Activated CD8-positive, alpha-beta memory T cell treated with anti-CD3 and anti-CD28 coated beads, Interleukin-2, amount 50 U/mL, for 48 hours (primary cell): Measurements from ENCODE around the gene MAPK10.

ENCODE experiments used
- DNase-seq: peaks from one replicate; pipeline ENCODE4 v3.0.0-alpha.2; 2020

Gene MAPK10

DNA sequence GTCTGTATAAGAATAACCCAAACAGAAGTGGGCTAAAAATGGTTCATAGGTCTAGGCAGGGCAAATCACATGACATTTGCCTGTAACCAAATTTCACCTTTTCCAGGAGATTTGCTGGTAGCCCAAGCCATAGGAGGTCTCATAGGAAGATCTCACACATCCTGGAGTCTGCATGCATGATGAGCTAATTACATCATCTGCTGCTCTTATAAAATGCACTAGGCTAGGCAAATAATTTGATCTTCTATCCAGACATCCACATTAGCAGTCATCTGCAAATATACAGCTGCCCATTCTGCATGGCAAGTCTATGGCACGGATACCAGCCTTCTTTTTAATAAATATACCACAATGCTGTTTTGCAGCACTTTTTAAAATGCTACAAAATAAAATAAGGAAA is 87.2 kb downstream of the MAPK10 start:
- no peak for DNase-seq

DNA sequence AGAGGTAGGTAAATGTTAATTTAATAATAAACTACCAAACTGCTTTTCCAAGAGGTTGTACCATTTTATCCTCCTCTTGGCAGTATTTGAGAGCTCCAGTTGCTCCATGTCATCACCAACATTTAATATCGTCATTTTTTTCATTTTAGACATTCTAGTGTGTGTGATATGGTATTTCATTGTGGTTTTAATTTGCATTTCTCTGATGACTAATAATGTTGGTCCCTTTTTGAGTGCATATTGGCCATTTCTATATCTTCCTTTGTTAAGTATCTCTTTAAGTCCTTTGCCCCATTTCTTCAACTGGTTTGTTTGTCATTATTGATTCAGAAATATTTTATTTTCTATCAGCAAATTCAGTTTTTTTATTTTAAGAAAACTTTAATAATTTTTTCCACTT is 88.8 kb downstream of the MAPK10 start:
- DNase-seq: no peak

GRCh38 chr4:86269354-86269753 is 90.5 kb downstream of the MAPK10 start:
- DNase-seq: no peak

GRCh38 chr4:86264241-86264640 is 95.6 kb downstream of the MAPK10 start:
- DNase-seq: no peak

DNA sequence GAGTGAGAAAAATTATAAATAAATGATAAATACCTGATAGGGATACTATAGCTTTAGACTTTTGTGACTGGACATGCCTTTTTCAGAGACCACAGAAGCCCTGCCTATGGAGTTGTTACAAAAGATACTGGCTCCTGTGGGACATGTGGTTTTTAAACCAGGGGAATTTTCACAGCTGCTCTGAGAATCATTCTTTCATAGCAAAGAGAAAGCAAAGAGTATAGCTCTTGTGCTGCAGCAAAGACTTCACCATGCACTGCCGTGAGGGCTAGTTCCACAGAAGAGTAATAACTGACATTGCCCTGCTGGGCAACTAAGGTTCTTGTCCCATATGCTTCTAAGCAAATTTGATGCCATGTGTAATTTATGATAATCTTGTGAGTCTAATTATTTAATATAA is 98.2 kb downstream of the MAPK10 start:
- DNase-seq: no peak

DNA sequence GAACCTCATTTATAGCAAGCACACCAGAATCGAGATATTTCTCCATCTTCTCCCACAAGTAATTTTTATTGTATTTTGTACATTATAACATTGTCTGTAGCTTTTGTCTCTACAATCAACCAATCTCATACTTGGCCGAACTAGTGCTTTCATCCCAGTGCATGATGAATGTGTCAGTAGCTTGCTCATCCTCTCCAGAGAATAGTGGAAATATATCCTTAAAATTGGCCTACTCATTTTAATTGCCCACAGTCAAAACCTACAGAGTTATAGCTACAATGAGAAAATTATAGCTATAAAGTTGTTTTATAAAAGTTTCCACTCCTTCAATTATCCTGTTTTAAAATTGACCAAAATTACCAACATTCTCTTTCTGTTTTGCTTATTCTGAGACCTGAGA is 103.8 kb downstream of the MAPK10 start:
- DNase-seq: no peak

DNA sequence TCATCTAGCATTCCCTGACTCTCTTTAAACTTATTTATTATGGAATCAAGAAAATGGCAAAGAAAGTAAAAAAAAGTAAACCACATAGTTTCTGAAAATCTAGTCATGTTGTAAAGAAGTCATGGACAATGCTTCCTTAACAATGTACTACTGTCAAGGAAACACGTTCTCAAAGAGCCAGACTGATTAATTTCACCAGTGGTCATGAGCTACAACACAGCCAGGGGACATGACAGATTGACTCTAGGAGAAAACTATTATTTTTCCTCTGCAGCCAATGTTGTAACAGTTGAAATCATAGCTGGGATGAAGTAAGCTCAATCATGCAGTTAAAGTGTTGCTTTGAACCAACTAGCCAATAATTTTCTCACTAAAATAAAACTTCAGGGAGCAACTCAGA is 109.2 kb downstream of the MAPK10 start:
- no peak for DNase-seq

- DNase-seq: no peak
Measured at GRCh38 chr4:86250006-86250405, 109.8 kb downstream of the MAPK10 start.

GRCh38 chr4:86249074-86249473 is 110.8 kb downstream of the MAPK10 start:
- no peak for DNase-seq

GRCh38 chr4:86247906-86248305 is 111.9 kb downstream of the MAPK10 start:
- no peak for DNase-seq

DNA sequence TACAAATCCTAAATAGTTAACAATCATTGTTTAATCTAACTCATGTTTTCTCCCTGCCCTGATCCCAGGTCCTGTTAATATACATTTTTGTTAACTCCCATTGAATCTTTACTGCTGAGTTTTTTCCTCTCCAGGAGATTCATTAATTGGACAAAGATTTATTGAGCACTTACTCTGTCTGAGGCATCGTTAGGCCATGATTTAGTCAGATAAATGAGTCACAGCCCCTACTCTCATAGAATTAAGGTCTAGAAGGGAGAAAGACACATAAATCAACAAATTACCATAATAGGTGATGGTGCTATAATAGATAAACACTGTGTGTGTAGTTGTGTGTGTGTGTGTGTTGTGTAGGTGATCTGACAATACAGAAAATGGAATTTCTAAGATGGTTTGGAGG is 112.5 kb downstream of the MAPK10 start:
- no peak for DNase-seq

- no peak for DNase-seq
Measured at GRCh38 chr4:86243750-86244149, 116.1 kb downstream of the MAPK10 start.

DNA sequence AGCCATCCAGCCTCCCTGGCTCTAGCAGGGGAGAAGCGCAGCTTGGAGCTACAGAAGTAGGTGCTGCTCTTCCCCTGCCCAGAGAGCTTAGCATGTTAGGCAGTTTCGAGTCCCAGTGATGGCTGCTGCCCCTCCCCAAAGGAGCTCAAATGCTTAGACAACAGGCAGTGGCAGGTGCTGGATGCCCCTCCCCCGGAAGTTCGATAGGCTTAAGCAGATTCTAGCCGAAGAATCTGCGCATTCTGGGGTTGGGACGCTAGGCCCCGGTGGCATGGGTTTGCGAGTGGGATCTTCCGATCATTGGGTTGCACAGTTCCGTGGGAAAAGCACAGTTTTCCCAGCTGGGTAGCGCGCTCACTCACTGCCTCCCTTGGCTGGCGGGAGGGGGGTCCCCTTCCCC is 117.2 kb downstream of the MAPK10 start:
- DNase-seq: no peak

DNA sequence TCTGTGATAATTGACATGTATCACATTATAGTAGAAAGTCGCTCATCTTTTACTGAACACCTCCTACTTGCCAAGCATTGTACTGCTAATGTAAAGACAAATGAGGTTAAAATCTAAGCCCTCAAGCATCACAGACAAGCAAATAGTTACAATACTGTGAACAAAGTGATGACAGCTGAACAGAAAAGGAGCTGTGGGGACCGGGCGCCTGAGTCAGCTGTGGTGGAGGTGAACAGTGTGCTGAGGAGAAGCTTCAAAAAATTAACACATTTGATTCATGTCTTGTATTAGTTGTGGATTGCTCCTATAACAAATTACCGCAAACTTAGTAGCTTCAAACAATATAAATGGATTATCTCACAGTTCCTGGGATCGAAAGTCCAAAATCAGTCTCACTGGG is 124.3 kb downstream of the MAPK10 start:
- no peak for DNase-seq

DNA sequence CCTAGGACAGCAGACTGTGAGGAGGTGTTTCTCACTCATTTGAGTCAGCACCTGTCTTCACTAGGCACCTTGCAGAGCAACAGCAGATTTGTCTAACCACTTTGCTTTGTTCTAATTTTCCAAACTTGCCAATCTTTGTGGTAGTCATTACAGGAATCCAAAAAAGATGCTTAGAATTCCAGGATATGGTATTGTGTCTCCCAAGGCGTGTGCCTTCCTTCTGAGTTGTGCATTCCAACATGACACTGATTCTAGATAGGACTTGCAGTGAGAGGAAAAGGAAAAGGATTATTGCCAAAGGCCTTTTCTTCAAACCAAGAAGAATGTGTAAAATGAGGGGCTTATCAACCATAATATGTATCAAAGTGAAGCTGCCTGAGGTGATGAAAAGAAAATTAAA is 126.2 kb downstream of the MAPK10 start:
- no peak for DNase-seq

DNA sequence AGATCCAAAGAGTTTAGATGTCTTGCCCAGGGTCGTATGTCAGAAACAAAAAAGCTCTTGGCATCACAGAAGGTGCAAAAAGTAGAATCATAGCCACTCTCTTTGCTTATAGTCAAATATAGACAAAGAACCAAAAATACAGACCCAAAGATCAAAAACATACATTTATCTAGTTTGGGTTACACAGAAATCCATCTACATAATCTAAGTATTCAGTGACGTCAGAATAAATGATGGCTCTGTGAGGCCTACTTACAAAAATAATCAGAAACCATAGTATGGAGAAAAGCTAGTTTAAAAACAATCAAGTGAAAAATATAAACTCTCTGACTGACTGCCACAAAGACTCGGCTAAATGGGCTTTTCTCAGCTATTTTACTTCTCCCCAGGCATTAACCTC is 126.8 kb downstream of the MAPK10 start:
- DNase-seq: no peak

- no peak for DNase-seq
Measured at GRCh38 chr4:86223472-86223871, 136.4 kb downstream of the MAPK10 start.

DNA sequence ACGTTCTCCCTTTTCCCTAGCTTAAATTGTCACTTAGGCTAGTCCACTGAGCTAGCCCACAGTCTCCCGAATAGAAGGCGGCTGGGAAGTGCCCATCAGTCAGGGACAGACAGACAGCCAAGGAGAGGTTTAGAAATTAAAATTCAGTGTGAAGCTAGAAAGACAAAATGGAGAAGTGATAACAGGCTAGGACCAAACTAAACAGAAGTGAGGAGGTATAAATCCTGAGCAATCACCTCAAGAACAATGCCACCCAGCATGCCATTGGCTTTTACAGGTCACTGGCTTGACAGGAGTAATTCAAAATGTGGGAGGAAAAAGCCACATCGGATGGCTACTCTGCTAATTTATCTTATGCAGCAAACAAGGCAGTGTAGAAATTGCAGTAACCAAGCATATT is 138.9 kb downstream of the MAPK10 start:
- DNase-seq: no peak

GRCh38 chr4:86220121-86220520 is 139.7 kb downstream of the MAPK10 start:
- no peak for DNase-seq

DNA sequence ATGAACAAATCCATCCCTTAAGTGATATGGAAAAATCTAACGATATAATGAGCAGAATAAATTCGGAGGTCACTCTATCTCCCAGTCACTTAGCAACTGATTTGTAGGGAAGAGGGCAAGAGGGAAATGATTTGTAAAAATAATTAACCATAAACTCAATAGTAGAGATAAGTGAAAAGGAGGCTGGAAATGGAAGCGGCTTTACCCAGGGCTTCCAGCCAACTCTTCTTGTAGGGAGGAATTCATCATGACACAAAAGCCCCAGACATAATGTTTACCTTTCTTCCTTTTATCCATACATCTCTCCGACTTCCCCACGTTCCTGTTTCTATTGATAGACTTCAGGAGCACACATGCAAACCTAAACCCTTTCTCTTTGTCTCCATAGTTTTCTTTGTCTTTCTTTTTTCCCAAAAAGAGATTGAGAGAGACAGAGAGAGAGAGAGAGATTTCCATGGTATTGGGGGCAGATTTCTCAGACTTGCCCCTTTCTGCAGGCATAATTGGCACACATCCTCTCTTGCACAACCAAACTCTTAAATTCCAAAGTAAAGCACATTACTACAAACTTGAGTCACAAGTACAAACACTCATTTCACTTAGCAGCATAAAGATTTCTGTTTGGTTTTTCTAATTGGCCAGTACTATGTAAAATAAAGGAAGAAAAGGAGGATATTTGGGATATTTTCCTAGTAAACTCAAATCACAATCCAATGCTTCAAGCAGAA is 140.9 kb downstream of the MAPK10 start:
- no peak for DNase-seq

GRCh38 chr4:86203176-86203575 is 156.7 kb downstream of the MAPK10 start:
- DNase-seq: no peak

- DNase-seq: no peak
Measured at GRCh38 chr4:86185659-86186058, 174.2 kb downstream of the MAPK10 start.

DNA sequence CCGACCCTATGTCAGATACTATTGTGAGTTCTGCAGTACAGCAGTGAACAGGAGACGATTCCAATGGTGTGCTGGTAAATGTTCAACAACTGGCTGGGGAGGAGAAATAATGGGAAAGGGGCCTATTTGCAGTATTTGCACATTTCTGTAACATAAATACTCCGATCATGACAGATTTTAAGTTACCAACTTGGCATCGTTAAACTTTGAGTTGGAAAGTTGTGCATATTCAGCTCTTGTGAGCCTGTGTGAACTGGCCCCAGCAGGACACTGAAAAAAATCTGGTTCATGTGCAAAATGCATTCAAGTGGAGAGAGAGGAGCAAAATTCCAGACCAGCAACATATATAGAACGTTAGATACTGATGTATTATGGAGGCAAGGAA is 175.0 kb downstream of the MAPK10 start:
- DNase-seq: no peak

DNA sequence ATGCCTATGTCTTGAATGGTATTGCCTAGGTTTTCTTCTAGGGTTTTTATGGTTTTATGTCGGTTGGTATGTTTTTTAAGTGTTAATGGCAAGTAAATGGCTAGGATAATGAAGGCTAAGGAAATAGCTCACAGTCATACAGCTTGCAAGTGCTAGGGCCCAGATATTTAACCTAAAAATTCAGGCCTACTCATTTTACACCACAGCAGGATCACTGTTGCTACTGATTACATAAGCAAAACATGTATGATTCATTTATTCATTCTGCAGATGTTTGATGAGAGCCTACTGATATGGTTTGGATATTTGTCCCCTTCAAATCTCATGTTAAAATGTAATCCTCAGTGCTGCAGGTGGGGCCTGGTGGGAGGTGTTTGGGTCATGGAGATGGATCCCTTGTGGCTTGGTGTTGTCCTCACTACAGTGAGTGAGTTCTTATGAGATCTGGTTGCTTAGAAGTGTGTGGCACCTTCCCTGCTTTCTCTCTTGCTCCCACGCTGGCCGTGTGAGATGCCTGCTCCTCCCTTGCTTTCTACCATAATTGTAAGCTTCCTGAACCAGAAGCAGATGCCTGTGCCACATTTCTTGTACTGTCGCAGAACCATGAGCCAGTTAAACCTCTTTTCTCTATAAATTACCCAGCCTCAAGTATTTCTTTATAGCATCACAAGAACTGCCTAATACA is 175.5 kb downstream of the MAPK10 start:
- no peak for DNase-seq

DNA sequence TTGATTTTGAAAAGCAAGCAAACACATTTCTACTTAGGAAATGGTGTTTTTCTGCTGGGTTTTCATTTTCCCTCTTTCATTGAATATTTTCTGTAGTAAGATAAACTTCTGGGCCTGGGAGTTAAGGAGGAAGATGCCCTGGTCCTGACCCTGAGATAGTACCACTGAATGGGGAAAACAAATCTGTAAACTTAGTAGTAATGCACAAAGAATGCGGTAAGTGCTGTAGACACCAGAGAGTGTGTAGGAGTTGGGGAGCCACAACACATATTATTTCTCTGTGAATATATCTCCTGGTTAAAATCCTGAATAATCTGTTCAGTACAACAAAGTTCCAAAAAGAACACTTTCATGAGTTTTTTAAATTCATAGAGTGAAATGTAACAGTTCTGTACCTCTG is 178.3 kb downstream of the MAPK10 start:
- no peak for DNase-seq
